ENCODE data around the gene MCM7. TPM values are rescaled to one million over a fixed set of nuclear protein-coding genes. Genes with fewer than 3 reads are reported as not detected.

Gene MCM7
- total and polyA plus RNA-seq, 10 of the 15 experiments (the other 5 are each of a cell fraction or from before 2014, with no cell fraction given), result 183 to 383 (median 244) TPM

DNA sequence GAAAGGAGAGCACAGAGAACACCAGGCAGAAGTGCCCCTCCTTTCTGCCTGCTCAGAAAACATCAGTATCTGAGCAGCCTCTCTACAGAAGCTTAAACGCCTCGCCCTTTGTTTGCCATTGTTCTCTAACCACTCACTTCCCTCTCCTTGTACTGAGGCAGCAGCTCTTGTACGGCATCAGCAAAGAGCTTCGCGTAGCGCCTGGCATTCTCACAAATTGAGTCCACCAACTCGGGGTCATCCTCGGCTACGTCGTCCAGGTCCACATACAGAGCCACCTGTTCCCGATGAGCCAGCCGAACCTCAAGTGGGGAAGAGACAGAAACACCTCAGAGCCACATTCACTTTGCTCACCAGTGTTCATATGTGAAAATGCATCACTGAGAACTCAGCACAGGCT is 1.7 kb downstream of the MCM7 start (continued):
- TF ChIP-seq, protein P1, sequence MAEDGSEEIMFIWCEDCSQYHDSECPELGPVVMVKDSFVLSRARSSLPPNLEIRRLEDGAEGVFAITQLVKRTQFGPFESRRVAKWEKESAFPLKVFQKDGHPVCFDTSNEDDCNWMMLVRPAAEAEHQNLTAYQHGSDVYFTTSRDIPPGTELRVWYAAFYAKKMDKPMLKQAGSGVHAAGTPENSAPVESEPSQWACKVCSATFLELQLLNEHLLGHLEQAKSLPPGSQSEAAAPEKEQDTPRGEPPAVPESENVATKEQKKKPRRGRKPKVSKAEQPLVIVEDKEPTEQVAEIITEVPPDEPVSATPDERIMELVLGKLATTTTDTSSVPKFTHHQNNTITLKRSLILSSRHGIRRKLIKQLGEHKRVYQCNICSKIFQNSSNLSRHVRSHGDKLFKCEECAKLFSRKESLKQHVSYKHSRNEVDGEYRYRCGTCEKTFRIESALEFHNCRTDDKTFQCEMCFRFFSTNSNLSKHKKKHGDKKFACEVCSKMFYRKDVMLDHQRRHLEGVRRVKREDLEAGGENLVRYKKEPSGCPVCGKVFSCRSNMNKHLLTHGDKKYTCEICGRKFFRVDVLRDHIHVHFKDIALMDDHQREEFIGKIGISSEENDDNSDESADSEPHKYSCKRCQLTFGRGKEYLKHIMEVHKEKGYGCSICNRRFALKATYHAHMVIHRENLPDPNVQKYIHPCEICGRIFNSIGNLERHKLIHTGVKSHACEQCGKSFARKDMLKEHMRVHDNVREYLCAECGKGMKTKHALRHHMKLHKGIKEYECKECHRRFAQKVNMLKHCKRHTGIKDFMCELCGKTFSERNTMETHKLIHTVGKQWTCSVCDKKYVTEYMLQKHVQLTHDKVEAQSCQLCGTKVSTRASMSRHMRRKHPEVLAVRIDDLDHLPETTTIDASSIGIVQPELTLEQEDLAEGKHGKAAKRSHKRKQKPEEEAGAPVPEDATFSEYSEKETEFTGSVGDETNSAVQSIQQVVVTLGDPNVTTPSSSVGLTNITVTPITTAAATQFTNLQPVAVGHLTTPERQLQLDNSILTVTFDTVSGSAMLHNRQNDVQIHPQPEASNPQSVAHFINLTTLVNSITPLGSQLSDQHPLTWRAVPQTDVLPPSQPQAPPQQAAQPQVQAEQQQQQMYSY (CRISPR knock-in tag; IDR thresholded peaks at IDR 0.05), result no peak
- TF ChIP-seq RBBP5 (conservative IDR thresholded peaks at IDR 0.05) (no peak), ASH2L (IDR thresholded peaks at IDR 0.05; ENCODE audit: borderline replicate concordance, low read depth) (no peak)

DNA sequence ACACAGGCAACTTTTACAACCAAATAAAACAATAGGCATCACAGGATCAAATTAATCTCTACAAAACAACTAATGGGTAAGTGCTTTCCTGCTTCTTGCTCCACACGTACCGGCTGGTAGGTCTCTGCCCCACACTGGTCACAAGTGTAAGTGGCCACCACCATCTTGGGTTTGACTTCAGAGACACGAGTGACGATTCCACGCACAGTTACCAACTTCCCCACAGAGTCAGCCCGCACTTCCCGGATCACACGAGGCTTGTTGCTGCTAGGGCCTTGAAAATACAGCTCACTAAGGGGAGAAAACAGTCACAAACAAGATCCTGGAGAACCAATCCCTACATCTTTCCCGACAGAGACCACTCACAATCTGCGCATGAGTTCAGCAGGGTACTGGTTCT is 2.3 kb downstream of the MCM7 start:
- no peaks in the 10 kb centered on the region for H3K27me3 ChIP-seq (replicated peaks in 1 of 2; ENCODE audit: control insufficient read depth in 2 of 2, insufficient read depth in 2 of 2, low read length in 1 of 2)
- BruUV-seq (replicated peaks), result TSS peak; percentile 60
- in situ Hi-C loops (cut with MboI) (no loop called here), intact Hi-C loops (cut with micrococcal nuclease; ENCODE audit: unreplicated experiment) (no loop called here)
- H3K4me1 ChIP-seq (ENCODE audit: control insufficient read depth, insufficient read depth, low read length), result peaks cover 16% of the 10 kb centered on the region
- peaks cover 3% of the 10 kb centered on the region; the same call in 1 of the 2 replicates for H4K20me1 ChIP-seq (ENCODE audit: control insufficient read depth, insufficient read depth)
- H3K9me3 ChIP-seq (replicated peaks; ENCODE audit: control insufficient read depth, insufficient read depth, low read length), result no peaks in the 10 kb centered on the region
- POLR2A ChIA-PET, result interaction anchor here (0.8 kb wide), 1 partner anchor 9 kb away, joined by 3 read pairs; no protein-coding TSS in a partner anchor
- ATAC-seq (no peak), DNase-seq (ENCODE audit: low read depth, low spot score) (no peak), FAIRE-seq (no peak)
- CTCF ChIA-PET, result no interaction called here
- H3K79me2 ChIP-seq (ENCODE audit: control insufficient read depth, insufficient read depth, low read length), result peaks cover 29% of the 10 kb centered on the region
- SMC1A ChIA-PET (ENCODE audit: uncharacterized antibody, unreplicated experiment), result interaction anchor here (1.3 to 1.8 kb wide), 2 partner anchors 9 to 30 kb away, joined by 3 to 4 read pairs; no protein-coding TSS in a partner anchor
- no peak overlapping the region for H3K4me3 ChIP-seq
- no peak overlapping the region for H2AFZ ChIP-seq (ENCODE audit: control insufficient read depth, low read depth, low read length)
- RAD21 ChIA-PET (ENCODE audit: unreplicated experiment), result no interaction called here
- H3K4me2 ChIP-seq (ENCODE audit: control insufficient read depth, insufficient read depth), result no peak overlapping the region
- H3K36me3 ChIP-seq (ENCODE audit: control insufficient read depth in 2 of 2, insufficient read depth in 2 of 2, low read length in 1 of 2), result peaks cover 39 to 42% of the 10 kb centered on the region in 2 experiments
- no peak overlapping the region for H3K27ac ChIP-seq (ENCODE audit: control insufficient read depth, insufficient read depth)
- H3K9ac ChIP-seq (ENCODE audit: control insufficient read depth, insufficient read depth, low read length), result no peak overlapping the region; the same call in 1 of the 2 replicates
- WGBS (ENCODE audit: insufficient coverage, insufficient replicate concordance, low lambda C conversion rate, missing lambda C conversion rate), result 96% methylated on average over 10 of the region's 10 CpGs
- TF ChIP-seq RAD21 (IDR thresholded peaks at IDR 0.05; ENCODE audit: insufficient read depth, low read depth, low read length) (no peak), FOXK2 (IDR thresholded peaks at IDR 0.05) (no peak), TAF1 (IDR thresholded peaks at IDR 0.05; ENCODE audit: borderline replicate concordance, low read depth, low read length) (no peak), MYC (IDR thresholded peaks at IDR 0.05; ENCODE audit: insufficient read depth, insufficient read length, insufficient replicate concordance, low read length, severe bottlenecking) (no peak)
- TF ChIP-seq, protein P2, sequence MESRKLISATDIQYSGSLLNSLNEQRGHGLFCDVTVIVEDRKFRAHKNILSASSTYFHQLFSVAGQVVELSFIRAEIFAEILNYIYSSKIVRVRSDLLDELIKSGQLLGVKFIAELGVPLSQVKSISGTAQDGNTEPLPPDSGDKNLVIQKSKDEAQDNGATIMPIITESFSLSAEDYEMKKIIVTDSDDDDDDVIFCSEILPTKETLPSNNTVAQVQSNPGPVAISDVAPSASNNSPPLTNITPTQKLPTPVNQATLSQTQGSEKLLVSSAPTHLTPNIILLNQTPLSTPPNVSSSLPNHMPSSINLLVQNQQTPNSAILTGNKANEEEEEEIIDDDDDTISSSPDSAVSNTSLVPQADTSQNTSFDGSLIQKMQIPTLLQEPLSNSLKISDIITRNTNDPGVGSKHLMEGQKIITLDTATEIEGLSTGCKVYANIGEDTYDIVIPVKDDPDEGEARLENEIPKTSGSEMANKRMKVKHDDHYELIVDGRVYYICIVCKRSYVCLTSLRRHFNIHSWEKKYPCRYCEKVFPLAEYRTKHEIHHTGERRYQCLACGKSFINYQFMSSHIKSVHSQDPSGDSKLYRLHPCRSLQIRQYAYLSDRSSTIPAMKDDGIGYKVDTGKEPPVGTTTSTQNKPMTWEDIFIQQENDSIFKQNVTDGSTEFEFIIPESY (IDR thresholded peaks at IDR 0.05), result no peak
- TF ChIP-seq, protein P3, sequence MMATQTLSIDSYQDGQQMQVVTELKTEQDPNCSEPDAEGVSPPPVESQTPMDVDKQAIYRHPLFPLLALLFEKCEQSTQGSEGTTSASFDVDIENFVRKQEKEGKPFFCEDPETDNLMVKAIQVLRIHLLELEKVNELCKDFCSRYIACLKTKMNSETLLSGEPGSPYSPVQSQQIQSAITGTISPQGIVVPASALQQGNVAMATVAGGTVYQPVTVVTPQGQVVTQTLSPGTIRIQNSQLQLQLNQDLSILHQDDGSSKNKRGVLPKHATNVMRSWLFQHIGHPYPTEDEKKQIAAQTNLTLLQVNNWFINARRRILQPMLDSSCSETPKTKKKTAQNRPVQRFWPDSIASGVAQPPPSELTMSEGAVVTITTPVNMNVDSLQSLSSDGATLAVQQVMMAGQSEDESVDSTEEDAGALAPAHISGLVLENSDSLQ (IDR thresholded peaks at IDR 0.05), result no peak
- TF ChIP-seq, protein P4, sequence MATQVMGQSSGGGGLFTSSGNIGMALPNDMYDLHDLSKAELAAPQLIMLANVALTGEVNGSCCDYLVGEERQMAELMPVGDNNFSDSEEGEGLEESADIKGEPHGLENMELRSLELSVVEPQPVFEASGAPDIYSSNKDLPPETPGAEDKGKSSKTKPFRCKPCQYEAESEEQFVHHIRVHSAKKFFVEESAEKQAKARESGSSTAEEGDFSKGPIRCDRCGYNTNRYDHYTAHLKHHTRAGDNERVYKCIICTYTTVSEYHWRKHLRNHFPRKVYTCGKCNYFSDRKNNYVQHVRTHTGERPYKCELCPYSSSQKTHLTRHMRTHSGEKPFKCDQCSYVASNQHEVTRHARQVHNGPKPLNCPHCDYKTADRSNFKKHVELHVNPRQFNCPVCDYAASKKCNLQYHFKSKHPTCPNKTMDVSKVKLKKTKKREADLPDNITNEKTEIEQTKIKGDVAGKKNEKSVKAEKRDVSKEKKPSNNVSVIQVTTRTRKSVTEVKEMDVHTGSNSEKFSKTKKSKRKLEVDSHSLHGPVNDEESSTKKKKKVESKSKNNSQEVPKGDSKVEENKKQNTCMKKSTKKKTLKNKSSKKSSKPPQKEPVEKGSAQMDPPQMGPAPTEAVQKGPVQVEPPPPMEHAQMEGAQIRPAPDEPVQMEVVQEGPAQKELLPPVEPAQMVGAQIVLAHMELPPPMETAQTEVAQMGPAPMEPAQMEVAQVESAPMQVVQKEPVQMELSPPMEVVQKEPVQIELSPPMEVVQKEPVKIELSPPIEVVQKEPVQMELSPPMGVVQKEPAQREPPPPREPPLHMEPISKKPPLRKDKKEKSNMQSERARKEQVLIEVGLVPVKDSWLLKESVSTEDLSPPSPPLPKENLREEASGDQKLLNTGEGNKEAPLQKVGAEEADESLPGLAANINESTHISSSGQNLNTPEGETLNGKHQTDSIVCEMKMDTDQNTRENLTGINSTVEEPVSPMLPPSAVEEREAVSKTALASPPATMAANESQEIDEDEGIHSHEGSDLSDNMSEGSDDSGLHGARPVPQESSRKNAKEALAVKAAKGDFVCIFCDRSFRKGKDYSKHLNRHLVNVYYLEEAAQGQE (IDR thresholded peaks at IDR 0.05; ENCODE audit: low read depth, low read length), result no peak
- TF ChIP-seq, protein P5, sequence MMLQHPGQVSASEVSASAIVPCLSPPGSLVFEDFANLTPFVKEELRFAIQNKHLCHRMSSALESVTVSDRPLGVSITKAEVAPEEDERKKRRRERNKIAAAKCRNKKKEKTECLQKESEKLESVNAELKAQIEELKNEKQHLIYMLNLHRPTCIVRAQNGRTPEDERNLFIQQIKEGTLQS (IDR thresholded peaks at IDR 0.05; ENCODE audit: borderline replicate concordance, extremely low read depth, low read depth, low read length), result no peak
